ENCODE data around the gene UBA1.

Gene UBA1

GRCh38 chrX:47170861-47171692 lies 22.6 kb upstream of the UBA1 start:
- FAIRE-seq: no peak

DNA sequence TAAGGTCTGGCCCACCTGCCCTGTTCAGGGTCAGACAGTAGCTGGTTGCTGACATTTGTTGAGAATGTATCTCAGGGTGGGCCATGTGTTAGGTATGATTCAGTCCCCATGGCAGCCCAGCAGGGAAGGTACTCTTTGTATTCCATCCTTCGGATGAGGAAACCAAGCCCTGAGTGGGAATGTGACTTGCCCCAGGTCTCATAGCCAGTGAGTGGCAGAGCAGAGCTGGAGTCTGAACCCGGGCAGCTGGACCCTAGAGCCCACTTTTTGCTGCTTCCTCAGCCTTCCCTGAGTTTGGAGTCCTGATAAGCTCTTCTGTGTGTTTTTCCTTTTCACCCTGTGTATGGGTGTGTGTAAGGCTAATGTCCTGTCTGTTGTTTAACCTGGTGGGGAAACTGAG lies 21.6 kb upstream of the UBA1 start:
- no peak for FAIRE-seq

- FAIRE-seq: no peak
Measured at GRCh38 chrX:47172549-47172948, 21.1 kb upstream of the UBA1 start.

DNA sequence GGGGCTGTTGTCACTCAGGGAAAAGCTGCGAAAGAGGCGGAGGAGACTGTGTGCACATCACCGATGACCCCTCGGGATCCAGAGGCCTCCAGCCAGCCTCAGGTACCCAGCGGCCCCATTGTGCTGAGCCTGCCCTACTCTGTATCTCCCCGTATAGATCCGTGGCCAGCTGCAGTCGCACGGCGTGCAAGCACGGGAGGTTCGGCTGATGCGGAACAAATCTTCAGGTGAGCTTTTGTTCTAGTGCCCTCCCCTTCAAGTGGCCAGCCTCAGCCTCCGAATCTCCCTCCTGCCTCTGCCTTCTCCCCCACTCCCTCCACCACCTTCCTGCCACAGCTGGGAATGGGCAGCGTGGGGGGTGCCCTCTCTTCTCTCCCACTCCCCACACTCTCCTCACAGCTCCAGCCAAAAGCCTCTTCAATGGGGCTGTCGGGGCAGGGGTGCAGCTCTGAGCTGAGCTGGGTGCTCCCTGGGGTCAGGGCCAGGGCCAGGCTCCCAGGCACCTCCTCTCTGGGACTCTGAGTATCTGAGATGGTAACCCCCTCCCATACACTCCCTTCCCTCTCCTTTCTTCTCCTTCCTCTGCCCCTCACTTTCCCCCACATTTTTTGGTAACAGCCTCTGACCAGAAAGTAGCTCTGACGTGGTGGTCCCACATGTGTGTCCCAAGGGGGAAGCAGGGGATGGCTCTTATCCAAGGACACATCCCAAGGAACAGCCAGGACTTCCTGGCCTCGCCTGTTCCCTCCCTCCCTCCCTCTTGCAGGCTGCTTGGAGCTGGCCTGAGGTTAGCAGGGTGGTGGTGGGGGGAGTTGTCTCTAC lies 20.4 kb upstream of the UBA1 start:
- FAIRE-seq: no peak

GRCh38 chrX:47174376-47174775 lies 19.3 kb upstream of the UBA1 start:
- no peak for FAIRE-seq

DNA sequence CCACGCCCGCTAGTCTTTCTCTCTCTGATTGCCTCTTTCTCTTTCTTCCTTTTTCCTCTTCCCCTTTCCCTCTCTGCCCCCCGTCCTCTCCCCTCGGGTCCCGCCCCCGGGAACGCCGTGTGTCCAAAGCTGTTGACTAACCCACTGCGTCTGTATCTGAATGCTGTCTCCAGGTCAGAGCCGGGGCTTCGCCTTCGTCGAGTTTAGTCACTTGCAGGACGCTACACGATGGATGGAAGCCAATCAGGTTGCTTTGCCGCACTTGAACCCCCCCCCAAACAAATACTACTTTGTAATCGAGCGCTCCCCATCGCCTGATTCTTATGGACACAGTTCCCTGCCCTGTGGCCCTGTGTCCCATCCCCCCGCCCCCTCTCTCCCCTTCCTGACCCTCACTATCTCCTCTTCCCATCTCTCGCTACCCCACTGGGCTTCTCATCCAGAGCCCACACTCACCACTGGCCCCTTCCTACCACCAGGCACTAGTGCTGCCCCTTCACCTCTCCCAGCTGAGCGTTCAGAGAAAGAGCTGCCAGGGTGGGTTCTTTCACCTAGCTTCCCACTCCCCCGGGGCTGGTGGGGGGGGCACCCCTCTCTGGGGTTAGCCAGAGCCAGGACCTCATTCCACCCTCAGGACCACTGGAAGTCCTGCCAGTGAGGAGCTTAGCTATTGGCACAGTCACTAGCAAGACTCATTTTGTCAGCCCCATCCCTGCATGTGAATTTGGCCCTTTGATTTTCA lies 18.6 kb upstream of the UBA1 start:
- FAIRE-seq: no peak

DNA sequence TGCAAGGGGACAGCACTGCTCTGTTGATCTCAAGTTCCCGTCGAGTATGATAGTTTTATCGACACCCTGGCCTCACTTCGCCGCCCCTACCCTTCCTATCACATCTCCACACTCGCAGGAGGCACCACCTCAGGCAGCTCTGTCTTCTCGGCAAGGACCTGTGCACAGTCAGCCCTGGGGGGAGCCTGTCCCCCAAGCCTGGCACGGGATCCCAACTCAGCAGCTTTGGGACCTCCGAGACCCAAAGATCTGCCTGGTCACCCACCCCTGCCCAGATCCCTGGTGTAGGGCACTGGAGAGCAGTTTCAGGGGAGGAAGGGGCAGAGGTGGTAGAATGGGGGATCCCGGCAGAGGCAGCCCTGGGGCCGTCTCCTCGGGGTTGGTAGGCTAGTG lies 18.0 kb upstream of the UBA1 start:
- FAIRE-seq: no peak

DNA sequence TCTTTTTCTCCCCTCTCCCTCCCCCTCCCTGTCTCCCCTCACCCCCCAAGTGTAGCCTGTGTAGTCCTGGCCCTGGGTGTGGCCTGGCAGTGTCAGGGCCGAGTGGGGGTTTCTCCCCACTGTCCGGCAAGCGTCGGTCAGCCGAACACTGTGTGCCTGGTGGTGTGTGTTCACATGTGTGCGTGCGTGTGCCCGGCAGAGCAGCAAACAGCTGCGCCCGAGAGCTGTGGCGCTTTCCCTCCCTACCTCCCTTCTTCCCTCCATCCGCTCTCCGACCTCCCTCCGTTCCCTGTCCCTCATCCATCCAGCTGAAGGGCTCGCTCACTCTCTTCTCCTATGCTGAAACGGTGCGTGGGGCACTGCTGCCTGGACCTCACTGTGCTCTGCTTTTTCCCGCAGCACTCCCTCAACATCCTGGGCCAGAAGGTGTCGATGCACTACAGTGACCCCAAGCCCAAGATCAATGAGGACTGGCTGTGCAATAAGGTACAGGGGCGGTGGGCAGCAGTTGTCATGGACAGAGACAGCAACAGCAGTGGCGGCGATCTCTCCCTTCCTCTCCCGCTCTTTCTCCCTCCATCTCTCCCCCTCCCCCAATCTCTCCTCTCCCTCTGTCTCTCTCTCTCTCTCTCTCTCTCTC lies 17.4 kb upstream of the UBA1 start:
- no peak for FAIRE-seq

DNA sequence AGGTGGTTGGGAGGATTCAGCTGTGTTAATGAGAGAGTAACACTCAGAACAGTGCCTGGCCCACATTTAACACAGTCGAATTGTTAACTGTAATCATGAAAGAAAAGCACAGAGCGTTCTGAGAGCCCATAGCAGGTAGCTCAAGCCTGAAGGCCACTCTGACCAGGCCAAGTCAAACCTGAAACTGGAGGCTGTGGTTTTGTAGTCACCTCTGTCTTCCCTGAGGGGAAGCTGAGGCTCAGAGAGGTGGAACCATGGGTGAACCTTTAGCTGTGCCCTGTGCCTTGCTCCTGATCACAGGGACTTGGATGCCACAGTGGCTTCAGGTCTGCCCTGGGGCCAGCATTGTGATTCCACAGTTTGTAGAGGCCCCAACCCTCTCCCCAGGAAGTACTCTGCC lies 16.6 kb upstream of the UBA1 start:
- FAIRE-seq: no peak

DNA sequence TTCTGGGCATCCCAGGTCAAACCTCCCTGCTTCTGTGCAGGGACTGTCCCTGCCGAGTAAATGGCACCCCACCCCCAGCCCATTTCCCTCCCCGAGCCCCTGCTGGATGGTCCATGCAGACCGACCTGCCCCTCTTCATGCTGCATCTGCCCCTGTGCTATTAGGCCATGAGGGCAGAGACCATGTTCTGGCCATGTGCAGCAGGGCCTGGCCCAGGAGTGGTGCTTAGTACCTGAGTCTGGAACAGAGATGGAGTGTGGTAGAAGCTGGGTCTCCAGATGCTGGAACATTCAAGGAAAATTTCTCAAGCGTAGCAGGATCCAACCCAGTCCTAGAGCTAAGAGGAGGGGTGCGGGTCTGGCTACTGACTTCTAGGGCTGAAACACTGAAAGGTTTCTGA lies 15.3 kb upstream of the UBA1 start:
- FAIRE-seq: no peak

DNA sequence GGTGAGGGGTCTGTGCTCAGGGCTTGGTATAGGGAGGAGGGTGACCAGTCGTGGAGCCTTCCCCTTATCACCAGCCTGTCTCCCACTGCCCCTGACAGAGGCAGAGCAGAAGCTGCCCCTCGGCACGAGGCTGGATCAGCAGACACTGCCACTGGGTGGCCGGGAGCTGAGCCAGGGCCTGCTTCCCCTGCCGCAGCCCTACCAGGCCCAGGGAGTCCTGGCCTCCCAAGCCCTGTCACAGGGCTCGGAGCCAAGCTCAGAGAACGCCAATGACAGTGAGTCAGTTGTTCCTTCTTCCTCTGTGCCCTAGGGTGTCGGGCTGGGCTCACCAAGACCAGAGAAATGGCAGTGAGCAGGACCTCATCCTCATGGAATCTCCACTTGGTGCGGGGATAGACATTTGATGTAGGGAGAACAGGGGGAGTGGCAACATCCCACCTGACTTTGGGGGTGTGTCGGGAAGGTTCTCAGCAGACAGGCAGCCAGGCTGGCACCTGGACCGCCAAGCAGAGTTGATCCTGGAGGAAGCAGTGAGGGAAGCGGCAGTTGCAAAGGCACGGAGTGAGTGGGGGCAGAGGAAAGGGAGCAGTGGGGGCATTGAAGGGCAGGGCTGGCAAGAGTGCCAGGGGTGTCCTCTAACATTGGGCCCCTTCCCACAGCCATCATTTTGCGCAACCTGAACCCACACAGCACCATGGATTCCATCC lies 14.3 kb upstream of the UBA1 start:
- FAIRE-seq: no peak

GRCh38 chrX:47179928-47180255 lies 13.7 kb upstream of the UBA1 start:
- FAIRE-seq: no peak

GRCh38 chrX:47180346-47180745 lies 13.3 kb upstream of the UBA1 start:
- no peak for FAIRE-seq

DNA sequence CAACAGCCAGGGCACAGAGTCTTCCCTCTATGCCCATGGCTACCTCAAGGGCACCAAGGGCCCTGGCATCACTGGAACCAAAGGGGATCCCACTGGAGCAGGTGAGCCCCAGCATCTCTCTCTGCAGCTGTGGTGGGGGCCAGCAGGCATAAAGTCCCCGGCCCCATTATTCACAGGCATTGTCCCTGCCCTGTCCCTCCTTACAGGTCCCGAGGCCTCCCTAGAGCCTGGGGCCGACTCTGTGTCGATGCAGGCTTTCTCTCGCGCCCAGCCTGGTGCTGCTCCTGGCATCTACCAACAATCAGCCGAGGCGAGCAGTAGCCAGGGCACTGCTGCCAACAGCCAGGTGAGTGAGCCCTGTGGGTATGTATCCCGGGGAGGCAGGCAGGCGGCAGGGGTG lies 12.3 kb upstream of the UBA1 start:
- FAIRE-seq: no peak

GRCh38 chrX:47182106-47182700 lies 11.4 kb upstream of the UBA1 start:
- no peak for FAIRE-seq

DNA sequence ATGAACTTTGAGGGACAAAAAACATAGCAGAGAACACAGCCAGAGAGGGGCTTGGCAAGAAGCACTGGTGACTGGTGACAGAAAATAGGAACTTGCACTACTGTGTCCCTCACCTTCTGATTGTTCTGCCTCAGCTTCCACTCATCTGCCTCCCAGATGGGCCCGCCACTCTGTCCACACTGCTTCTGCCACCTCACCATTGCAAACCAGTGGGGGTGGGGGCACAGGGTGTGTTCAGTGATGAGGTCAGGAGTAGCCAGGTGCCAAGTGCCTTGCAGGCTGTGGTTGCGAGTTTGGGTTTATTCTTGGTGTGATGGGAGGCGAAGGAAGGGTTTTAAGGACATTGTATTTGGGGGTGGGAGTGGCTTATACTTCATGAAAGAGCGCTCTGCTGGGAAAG lies 9.1 kb upstream of the UBA1 start:
- FAIRE-seq: no peak

DNA sequence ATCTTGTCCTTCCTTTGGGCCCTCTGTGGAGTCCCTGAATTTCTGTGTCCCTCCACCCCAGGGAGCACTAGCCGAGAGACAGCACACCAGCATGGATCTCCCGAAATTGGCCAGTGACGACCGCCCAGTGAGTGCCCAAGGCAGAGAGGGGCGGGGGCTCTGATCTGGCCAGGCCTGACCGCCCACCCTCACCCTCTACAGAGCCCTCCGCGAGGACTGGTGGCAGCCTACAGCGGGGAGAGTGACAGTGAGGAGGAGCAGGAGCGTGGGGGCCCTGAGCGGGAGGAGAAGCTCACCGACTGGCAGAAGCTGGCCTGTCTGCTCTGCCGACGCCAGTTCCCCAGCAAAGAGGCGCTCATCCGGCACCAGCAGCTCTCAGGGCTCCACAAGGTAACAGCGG lies 8.4 kb upstream of the UBA1 start:
- no peak for FAIRE-seq

DNA sequence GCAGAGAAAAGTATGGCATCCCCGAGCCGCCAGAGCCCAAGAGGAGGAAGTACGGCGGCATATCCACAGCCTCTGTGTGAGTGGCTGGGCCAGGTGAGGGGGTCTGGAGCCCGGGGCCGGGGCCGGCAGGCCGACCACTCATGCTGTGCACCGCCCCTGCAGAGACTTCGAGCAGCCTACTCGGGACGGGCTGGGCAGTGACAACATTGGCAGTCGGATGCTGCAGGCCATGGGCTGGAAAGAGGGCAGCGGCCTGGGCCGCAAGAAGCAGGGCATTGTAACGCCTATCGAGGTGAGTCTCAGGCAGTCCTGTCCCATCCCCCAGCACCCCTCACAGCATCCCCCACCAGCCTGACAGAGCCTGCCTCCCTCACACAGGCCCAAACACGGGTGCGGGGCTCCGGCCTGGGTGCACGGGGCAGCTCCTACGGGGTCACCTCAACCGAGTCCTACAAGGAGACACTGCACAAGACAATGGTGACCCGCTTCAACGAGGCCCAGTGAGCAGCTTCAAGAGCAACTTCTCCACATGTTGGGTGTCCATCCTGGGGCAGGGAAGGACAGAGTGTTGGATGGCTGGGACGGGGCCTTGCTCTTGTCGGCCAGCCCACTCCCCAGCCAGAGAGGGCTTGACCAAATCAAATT lies 7.4 kb upstream of the UBA1 start:
- no peak for FAIRE-seq

DNA sequence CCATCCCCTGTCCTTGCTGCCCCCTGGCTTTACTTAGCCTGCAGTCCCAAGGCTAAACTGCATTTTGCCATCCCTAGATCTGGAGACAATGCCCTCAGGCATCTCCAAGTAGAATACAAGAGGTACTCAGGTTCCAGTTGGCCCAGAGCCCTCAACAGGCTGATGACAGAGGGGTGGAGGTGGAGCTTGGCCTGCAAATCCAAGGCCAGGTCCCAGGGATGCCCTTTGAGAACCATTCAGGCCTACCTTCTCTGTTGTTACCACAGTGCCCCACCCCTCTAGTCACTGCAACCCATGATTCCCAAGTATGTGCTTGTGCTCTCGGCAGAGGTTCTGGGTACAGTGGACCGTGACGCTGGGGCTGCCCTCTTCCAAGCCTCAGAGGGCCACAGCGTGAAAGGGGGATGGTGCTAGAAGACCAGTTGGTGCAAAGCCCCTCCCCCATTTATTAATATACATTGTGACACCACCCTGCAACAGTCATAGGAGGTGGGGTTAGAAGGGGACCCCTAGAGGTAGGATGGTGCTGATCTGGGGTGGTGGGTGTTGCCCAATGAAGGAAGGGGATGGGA lies 6.4 kb upstream of the UBA1 start:
- FAIRE-seq: no peak

- FAIRE-seq: no peak
Measured at GRCh38 chrX:47189906-47190305, 3.7 kb upstream of the UBA1 start.
